ENCODE measurements around the gene TRPV5.
A peak's percentile ranks its signal among the peaks of the same experiment; 100 is the strongest.

TRPV5 gene

GRCh38 chr7:142870566-142871259, 62.8 kb downstream of the TRPV5 start:
- no peak for DNase-seq (ENCODE audit: low spot score)

- DNase-seq (ENCODE audit: low spot score), result no peak
Measured at GRCh38 chr7:142870147-142870559, 63.4 kb downstream of the TRPV5 start.

GRCh38 chr7:142869434-142869833, 64.1 kb downstream of the TRPV5 start:
- DNase-seq (ENCODE audit: low spot score), result no peak

GRCh38 chr7:142868986-142869415, 64.5 kb downstream of the TRPV5 start:
- DNase-seq (ENCODE audit: low spot score), result no peak

- no peak for DNase-seq (ENCODE audit: low spot score)
Measured at GRCh38 chr7:142868188-142868985, 65.2 kb downstream of the TRPV5 start.

- DNase-seq (ENCODE audit: low spot score), result no peak
Measured at GRCh38 chr7:142867398-142868187, 66.0 kb downstream of the TRPV5 start.

- no peak for DNase-seq (ENCODE audit: low spot score)
Measured at GRCh38 chr7:142867097-142867378, 66.5 kb downstream of the TRPV5 start.

GRCh38 chr7:142866361-142867096, 67.0 kb downstream of the TRPV5 start:
- peak; percentile 85 for DNase-seq (ENCODE audit: low spot score)

GRCh38 chr7:142865766-142866165, 67.8 kb downstream of the TRPV5 start:
- DNase-seq (ENCODE audit: low spot score), result no peak

- DNase-seq (ENCODE audit: low spot score), result no peak
Measured at GRCh38 chr7:142864980-142865747, 68.4 kb downstream of the TRPV5 start.

GRCh38 chr7:142863891-142864685, 69.5 kb downstream of the TRPV5 start:
- DNase-seq (ENCODE audit: low spot score), result no peak

GRCh38 chr7:142862786-142863400, 70.7 kb downstream of the TRPV5 start:
- no peak for DNase-seq (ENCODE audit: low spot score)

GRCh38 chr7:142862351-142862750, 71.2 kb downstream of the TRPV5 start:
- DNase-seq (ENCODE audit: low spot score), result no peak

GRCh38 chr7:142860968-142861367, 72.6 kb downstream of the TRPV5 start:
- no peak for DNase-seq (ENCODE audit: low spot score)

GRCh38 chr7:142859829-142860228, 73.7 kb downstream of the TRPV5 start:
- no peak for DNase-seq (ENCODE audit: low spot score)

- DNase-seq (ENCODE audit: low spot score), result no peak
Measured at GRCh38 chr7:142859411-142859810, 74.1 kb downstream of the TRPV5 start.

All from iPS-NIHi11 (cell line).